WI38 (cell line): ENCODE measurements around the gene COX6B2.

Source experiments
- H3K4me3 ChIP-seq: 2 replicates; pipeline ENCODE4 v1.5.1; 2011; ENCODE audit warnings: low read depth, mild to moderate bottlenecking, control low read depth, low read length
- TF ChIP-seq, protein P1 (sequence below): IDR thresholded peaks from 2 replicates; pipeline ENCODE4 v1.5.1; 2012; ENCODE audit warnings: low read depth, mild to moderate bottlenecking, control low read depth, low read length

The COX6B2 gene

DNA sequence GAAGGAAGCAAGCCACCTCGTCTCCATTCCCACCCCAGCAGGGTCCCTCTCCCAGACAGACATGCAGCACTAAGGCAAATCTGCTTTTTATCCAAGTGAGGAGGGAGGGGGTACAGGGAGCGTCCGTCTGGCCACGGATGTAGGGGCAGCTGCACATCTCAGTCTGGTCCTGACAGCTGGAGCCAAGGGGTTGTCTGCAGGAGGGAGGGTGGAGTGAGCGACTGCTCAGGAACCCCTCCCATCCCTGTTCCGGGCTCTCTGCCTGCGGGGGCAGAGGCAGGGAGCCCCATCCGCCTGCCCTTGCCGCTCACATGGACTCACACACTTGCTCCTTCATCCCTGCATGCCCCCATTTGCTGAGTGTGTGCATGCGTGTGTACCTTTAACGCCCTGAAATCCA is 24.7 kb upstream of the COX6B2 start:
- no peak overlapping the region for H3K4me3 ChIP-seq
- TF ChIP-seq, protein P1, sequence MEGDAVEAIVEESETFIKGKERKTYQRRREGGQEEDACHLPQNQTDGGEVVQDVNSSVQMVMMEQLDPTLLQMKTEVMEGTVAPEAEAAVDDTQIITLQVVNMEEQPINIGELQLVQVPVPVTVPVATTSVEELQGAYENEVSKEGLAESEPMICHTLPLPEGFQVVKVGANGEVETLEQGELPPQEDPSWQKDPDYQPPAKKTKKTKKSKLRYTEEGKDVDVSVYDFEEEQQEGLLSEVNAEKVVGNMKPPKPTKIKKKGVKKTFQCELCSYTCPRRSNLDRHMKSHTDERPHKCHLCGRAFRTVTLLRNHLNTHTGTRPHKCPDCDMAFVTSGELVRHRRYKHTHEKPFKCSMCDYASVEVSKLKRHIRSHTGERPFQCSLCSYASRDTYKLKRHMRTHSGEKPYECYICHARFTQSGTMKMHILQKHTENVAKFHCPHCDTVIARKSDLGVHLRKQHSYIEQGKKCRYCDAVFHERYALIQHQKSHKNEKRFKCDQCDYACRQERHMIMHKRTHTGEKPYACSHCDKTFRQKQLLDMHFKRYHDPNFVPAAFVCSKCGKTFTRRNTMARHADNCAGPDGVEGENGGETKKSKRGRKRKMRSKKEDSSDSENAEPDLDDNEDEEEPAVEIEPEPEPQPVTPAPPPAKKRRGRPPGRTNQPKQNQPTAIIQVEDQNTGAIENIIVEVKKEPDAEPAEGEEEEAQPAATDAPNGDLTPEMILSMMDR = no peak

DNA sequence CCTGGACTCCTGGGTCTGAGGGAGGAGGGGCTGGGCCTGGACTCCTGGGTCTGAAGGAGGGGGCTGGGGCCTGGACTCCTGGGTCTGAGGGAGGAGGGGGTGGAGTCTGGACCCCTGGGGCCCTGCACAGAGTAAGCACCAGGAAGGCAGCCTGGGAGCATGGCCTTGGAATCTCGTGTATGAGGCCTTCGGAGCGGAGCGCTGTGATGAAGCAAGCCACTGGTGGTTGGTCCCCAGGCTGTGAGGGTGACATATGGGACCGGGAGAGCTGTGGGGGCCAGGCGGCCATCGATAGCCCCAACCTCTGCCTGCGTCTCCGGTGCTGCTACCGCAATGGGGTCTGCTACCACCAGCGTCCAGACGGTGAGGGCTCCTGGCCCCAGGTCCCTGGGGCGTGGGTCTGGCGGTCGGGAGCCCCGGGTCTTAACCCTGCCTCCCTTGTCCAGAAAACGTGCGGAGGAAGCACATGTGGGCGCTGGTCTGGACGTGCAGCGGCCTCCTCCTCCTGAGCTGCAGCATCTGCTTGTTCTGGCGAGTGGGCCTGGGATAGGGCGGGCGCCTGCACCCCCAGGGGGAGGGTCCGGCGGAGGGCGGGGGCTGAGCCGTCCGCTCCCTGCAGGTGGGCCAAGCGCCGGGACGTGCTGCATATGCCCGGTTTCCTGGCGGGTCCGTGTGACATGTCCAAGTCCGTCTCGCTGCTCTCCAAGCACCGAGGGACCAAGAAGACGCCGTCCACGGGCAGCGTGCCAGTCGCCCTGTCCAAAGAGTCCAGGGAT is 23.0 kb upstream of the COX6B2 start:
- TF ChIP-seq, protein P1 = no peak
- H3K4me3 ChIP-seq = no peak overlapping the region

DNA sequence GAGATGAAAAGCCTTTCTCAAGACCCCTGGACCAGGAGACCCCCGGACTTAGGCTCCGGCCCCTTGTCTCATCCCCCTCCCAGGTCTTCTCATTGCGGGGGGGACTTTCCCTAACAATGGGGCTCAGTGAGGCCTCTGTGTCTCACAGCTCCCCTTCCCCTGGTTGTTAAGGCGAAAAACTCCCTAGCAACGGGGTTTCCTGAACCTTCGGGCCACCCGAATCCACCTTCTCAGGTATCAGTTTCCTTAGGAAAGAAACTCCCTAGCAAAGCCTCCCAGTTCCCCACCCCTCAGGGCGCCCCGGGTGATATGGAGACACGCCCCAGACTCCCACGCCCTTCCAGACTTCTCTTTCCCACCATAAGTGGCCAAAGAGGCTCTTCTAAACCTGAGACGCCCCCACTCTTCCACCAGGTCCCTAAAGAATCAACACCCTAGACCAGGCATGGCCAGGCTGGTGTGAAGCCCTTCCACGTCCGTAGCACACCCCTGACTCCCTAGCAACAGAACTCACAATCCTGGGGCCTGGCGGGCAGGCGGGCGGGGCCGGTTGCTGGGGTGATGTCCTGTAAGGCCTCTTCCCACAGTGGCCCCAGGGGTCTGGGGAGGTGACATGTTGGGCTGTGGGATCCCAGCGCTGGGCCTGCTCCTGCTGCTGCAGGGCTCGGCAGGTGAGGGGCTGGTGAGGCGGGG is 21.9 kb upstream of the COX6B2 start, which contains the start of gene TMEM190:
TSS of gene TMEM190 (plus strand) at position 586 of the 693 bp plus-strand sequence. CDS start at position 614, 28 bp downstream.
- TF ChIP-seq, protein P1 = no peak
- H3K4me3 ChIP-seq = no peak within 1 kb of the TSS

DNA sequence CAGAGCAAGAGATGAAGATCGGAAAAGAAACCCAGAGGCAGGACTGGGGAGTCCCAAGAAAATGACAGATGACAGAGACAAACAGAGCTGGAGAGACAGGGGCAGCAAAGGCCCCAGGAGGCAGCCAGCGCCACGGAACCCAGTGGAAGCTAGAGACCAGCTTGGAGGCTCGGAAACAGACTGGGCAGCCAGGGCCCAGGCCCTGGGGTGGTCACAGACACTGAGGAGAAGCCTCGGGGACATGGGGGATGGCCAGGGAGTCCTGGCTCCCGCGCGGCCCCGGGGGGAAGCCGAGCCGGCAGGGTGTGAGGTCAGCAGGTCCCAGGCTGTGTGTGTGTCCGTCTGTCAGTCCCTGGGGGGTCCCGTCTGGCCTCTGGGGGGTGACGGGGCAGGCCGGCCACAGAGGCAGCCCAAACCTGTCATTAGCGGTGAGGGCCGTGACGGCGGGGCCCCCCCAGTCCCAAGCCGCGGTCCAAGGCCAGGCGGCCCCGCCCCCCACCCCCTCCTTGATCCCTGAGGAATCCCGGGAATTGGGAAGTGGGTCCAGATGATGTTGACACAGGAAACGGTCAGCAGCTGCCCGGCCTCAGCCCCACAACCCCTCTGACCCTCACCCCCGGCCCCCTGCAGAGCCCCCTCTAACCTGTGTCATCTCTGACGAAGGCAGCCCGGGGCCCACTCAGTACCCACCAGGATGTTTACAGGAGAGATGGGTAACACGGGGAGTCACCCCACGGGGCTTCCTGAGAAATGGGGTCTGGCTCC is 19.7 kb upstream of the COX6B2 start:
- TF ChIP-seq, protein P1 = no peak
- H3K4me3 ChIP-seq = no peak overlapping the region

DNA sequence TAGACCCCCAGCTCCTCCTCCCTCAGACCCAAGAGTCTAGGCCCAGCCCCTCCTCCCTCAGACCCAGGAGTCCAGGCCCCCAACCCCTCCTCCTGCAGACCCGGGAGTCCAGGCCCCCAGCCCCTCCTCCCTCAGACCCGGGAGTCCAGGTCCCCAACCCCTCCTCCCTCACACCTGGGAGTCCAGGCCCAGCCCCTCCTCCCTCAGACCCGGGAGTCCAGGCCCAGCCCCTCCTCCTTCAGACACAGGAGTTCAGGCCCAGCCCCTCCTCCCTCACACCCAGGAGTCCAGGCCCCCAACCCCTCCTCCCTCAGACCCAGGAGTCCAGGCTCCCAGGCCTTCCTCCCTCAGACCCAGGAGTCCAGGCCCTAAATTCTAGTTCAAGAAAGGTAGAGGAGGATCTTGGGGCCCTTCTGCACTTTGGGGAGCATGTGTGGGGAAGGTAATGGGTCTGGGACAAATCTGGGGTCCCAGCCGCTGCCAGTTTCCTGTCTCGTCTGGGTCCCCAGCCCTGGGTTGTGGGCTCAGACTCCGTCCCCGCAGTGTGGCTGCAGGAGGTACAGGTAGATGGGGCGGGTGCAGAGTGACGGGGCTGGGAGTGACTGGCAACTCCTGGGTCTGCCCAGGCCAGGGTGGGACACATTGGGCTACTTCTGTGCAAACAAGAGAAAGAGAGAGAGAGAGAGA is 18.9 kb upstream of the COX6B2 start:
- TF ChIP-seq, protein P1 = no peak
- no peak overlapping the region for H3K4me3 ChIP-seq

DNA sequence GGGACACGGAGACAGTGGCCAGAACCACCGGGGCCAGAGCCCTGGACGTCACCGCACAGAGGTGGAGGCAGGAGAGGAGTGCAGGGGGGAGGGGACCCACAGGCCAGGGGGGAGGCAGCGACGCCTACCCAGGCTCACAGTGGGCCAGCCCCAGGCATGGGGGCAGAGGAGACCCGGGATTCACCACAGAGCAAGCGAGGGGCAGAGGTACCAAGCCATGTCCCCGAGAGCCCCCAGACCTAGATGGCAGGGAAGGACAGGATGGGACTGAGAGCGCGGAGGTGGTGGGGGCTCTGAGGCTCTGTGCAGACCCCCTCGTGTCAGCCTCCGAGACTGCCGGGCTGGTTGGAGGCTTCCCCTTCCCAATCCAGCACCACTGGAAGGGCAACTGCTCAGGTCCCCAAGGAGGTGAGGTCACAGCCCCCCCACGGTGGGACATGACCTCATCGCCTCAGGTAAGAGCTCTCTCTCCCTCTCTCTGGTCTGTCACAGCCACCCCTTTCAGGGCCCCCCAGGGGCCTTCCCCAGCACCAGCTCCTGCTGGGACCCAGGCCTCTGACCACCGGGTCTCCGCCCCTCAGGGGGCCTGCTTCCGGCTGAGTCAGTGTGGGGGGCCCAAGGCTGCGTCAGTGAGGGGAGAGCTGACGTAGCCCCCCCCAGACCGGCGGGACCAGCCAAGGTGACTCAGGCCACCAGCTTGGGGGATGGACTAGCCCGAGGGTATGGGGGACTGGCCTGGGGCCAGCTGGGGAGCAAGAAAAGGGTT is 18.0 kb upstream of the COX6B2 start:
- TF ChIP-seq, protein P1 = no peak
- no peak overlapping the region for H3K4me3 ChIP-seq
